Neural crest cell (in vitro differentiated cells): Measurements from ENCODE around the gene KREMEN2. TPM values are rescaled to one million over a fixed set of nuclear protein-coding genes. Genes with fewer than 3 reads are reported as not detected.
A peak's percentile ranks its signal among the peaks of the same experiment; 100 is the strongest.

Experiments used
- DNase-seq: peaks from one replicate; pipeline ENCODE4 v3.0.0; 2021; ENCODE audit warnings: low read depth, mixed read lengths, low spot score
- H3K27ac Mint-ChIP-seq: one replicate; pipeline ENCODE4 v1.8.0; 2021; ENCODE audit warnings: mild to moderate bottlenecking, mixed read lengths; ENCODE audit not compliant: unreplicated experiment
- H3K27me3 Mint-ChIP-seq: 2 replicates; pipeline ENCODE4 v1.8.0; 2021; ENCODE audit warnings: low read depth, mild to moderate bottlenecking, mixed read lengths
- H3K36me3 Mint-ChIP-seq: 2 replicates; pipeline ENCODE4 v1.8.0; 2021; ENCODE audit warnings: low read depth, mild to moderate bottlenecking, mixed read lengths
- H3K4me1 Mint-ChIP-seq: 2 replicates; pipeline ENCODE4 v1.8.0; 2021; ENCODE audit warnings: mixed read lengths
- H3K4me3 Mint-ChIP-seq: one replicate; pipeline ENCODE4 v1.8.0; 2021; ENCODE audit warnings: mild to moderate bottlenecking, mixed read lengths
- H3K9me3 Mint-ChIP-seq: 2 replicates; pipeline ENCODE4 v1.8.0; 2021; ENCODE audit warnings: mixed read lengths
- CTCF ChIP-seq: fragments of 200-600 bp; sonication (generic); conservative IDR thresholded peaks from 2 replicates; pipeline ENCODE4 v1.5.0; 2021; ENCODE audit warnings: antibody characterized with exemption, mild to moderate bottlenecking
- total RNA-seq: library from RNA; stranded (reverse); gene quantifications from 2 replicates; pipeline ENCODE4 v1.2.1, GENCODE V29; 2021

KREMEN2 gene
- total RNA-seq, 1 donor from 2014 or later, result 1.0 TPM

GRCh38 chr16:2970563-2970962 is 6.5 kb downstream of the KREMEN2 start:
- Mint-ChIP-seq H3K9me3 (no peaks in the 10 kb centered on the region), H3K4me3 (peak overlapping the region; percentile 86), H3K4me1 (peaks cover 22% of the 10 kb centered on the region), H3K36me3 (peaks cover 5% of the 10 kb centered on the region), H3K27ac (peak overlapping the region; percentile 19), H3K27me3 (peaks cover 27% of the 10 kb centered on the region)
- DNase-seq, result no peak
- no peak for TF ChIP-seq CTCF

- no peak for DNase-seq
- no peak for TF ChIP-seq CTCF
Observed at GRCh38 chr16:2971134-2971984, 7.3 kb downstream of the KREMEN2 start.

GRCh38 chr16:2971985-2972784 is 8.1 kb downstream of the KREMEN2 start:
- peak overlapping the region; percentile 89 for H3K4me3 Mint-ChIP-seq
- TF ChIP-seq CTCF, result no peak
- H3K36me3 Mint-ChIP-seq, result peaks cover 5% of the 10 kb centered on the region
- H3K27me3 Mint-ChIP-seq, result peaks cover 24% of the 10 kb centered on the region
- H3K9me3 Mint-ChIP-seq, result no peaks in the 10 kb centered on the region
- H3K27ac Mint-ChIP-seq, result no peak overlapping the region
- H3K4me1 Mint-ChIP-seq, result peaks cover 27% of the 10 kb centered on the region
- no peak for DNase-seq

More at GRCh38 chr16:2971134-2971984, 7.3 kb downstream of the KREMEN2 start:
- Mint-ChIP-seq H3K36me3 (peaks cover 5% of the 10 kb centered on the region), H3K9me3 (no peaks in the 10 kb centered on the region), H3K4me1 (peaks cover 22% of the 10 kb centered on the region), H3K27ac (peak overlapping the region; percentile 19), H3K27me3 (peaks cover 24% of the 10 kb centered on the region), H3K4me3 (peak overlapping the region; percentile 89)

- DNase-seq, result no peak
- H3K36me3 Mint-ChIP-seq, result peaks cover 5% of the 10 kb centered on the region
- H3K9me3 Mint-ChIP-seq, result no peaks in the 10 kb centered on the region
- peaks cover 30% of the 10 kb centered on the region for H3K4me1 Mint-ChIP-seq
- peaks cover 21% of the 10 kb centered on the region for H3K27me3 Mint-ChIP-seq
- TF ChIP-seq CTCF, result no peak
- H3K27ac Mint-ChIP-seq, result no peak overlapping the region
- H3K4me3 Mint-ChIP-seq, result peak overlapping the region; percentile 89
Observed at GRCh38 chr16:2973093-2973492, 9.0 kb downstream of the KREMEN2 start.

GRCh38 chr16:2973605-2974318 is 9.7 kb downstream of the KREMEN2 start:
- no peak for DNase-seq

More at GRCh38 chr16:2973605-2974318, 9.7 kb downstream of the KREMEN2 start:
- H3K36me3 Mint-ChIP-seq, result peaks cover 5% of the 10 kb centered on the region
- peaks cover 25% of the 10 kb centered on the region for H3K4me1 Mint-ChIP-seq
- peaks cover 14% of the 10 kb centered on the region for H3K27me3 Mint-ChIP-seq
- no peaks in the 10 kb centered on the region for H3K9me3 Mint-ChIP-seq
- H3K27ac Mint-ChIP-seq, result no peak overlapping the region
- no peak for TF ChIP-seq CTCF
- peak overlapping the region; percentile 51 for H3K4me3 Mint-ChIP-seq
